GM23338 (cell line): ENCODE measurements around the gene BCL2. TPM values are rescaled to one million over a fixed set of nuclear protein-coding genes. Genes with fewer than 3 reads are reported as not detected.
A peak's percentile ranks its signal among the peaks of the same experiment; 100 is the strongest.

Experiments used
- ATAC-seq: fragments of 200-7000 bp; cut with Tn5 transposase; 3 replicates; pipeline ENCODE4 v1.9.1; 2020
- DNase-seq: peaks from one replicate; pipeline ENCODE4 v3.0.0-alpha.2; 2015; ENCODE audit warnings: low spot score
- H2AFZ ChIP-seq: fragments of 200-600 bp; sonication (generic); 2 replicates; pipeline ENCODE4 v1.8.0; 2016; ENCODE audit warnings: antibody characterized with exemption, mild to moderate bottlenecking, moderate library complexity
- H3F3A ChIP-seq: fragments of 200-600 bp; sonication (generic); replicated peaks from 2 replicates; pipeline ENCODE4 v1.8.0; 2017; ENCODE audit warnings: antibody characterized with exemption, mixed run types, low read depth
- H3K27ac ChIP-seq: fragments of 200-600 bp; sonication (generic); 2 replicates; pipeline ENCODE4 v1.6.1; 2016; ENCODE audit warnings: low read depth
- H3K27me3 ChIP-seq: fragments of 200-600 bp; sonication (generic); 2 replicates; pipeline ENCODE4 v1.8.0; 2016; ENCODE audit warnings: mild to moderate bottlenecking, mixed run types, moderate library complexity; ENCODE audit not compliant: insufficient read depth
- H3K36me3 ChIP-seq: fragments of 200-600 bp; sonication (generic); 2 replicates; pipeline ENCODE4 v1.8.0; 2016; ENCODE audit warnings: mild to moderate bottlenecking; ENCODE audit not compliant: insufficient read depth
- H3K4me1 ChIP-seq: fragments of 200-600 bp; sonication (generic); 2 replicates; pipeline ENCODE4 v1.8.0; 2016; ENCODE audit warnings: mild to moderate bottlenecking, moderate library complexity; ENCODE audit not compliant: insufficient read depth
- H3K4me2 ChIP-seq: fragments of 200-600 bp; sonication (generic); 2 replicates; pipeline ENCODE4 v1.7.1; 2017; ENCODE audit warnings: mixed run types
- H3K4me3 ChIP-seq: fragments of 200-600 bp; sonication (generic); 2 replicates; pipeline ENCODE4 v1.6.1; 2016; ENCODE audit warnings: mixed run types
- H3K79me2 ChIP-seq: fragments of 200-600 bp; sonication (generic); replicated peaks from 2 replicates; pipeline ENCODE4 v1.8.0; 2017; ENCODE audit warnings: mild to moderate bottlenecking; ENCODE audit not compliant: insufficient read depth
- H3K9me2 ChIP-seq: fragments of 200-600 bp; sonication (generic); 2 replicates; pipeline ENCODE4 v1.8.0; 2017; ENCODE audit not compliant: insufficient read depth
- H4K20me1 ChIP-seq: fragments of 200-600 bp; sonication (generic); replicated peaks from 2 replicates; pipeline ENCODE4 v1.8.0; 2017; ENCODE audit warnings: mild to moderate bottlenecking; ENCODE audit not compliant: insufficient read depth
- H3K27ac Mint-ChIP-seq: 2 replicates; pipeline ENCODE4 v1.8.0; 2020; ENCODE audit warnings: inconsistent platforms, mild to moderate bottlenecking, moderate library complexity, mixed read lengths
- H3K27me3 Mint-ChIP-seq: 3 replicates; pipeline ENCODE4 v1.8.0; 2022; ENCODE audit warnings: low read depth, mild to moderate bottlenecking, moderate library complexity, mixed read lengths, inconsistent platforms; ENCODE audit not compliant: insufficient read depth, poor library complexity
- H3K36me3 Mint-ChIP-seq: 3 replicates; pipeline ENCODE4 v1.8.0; 2021; ENCODE audit warnings: low read depth, mild to moderate bottlenecking, inconsistent platforms, moderate library complexity, mixed read lengths
- H3K4me1 Mint-ChIP-seq: 3 replicates; pipeline ENCODE4 v1.8.0; 2020; ENCODE audit warnings: mild to moderate bottlenecking, inconsistent platforms, mixed read lengths
- H3K4me3 Mint-ChIP-seq: 3 replicates; pipeline ENCODE4 v1.8.0; 2021; ENCODE audit warnings: moderate library complexity, mild to moderate bottlenecking, inconsistent platforms, mixed read lengths
- H3K9me3 Mint-ChIP-seq: 3 replicates; pipeline ENCODE4 v1.8.0; 2020; ENCODE audit warnings: moderate library complexity, mild to moderate bottlenecking, inconsistent platforms, mixed read lengths
- CREB1 ChIP-seq: fragments of 250-450 bp; sonication (Bioruptor Pico); IDR thresholded peaks from 2 replicates; pipeline ENCODE4 v1.5.0; 2020; ENCODE audit warnings: low read depth, mild to moderate bottlenecking, moderate library complexity
- CTCF ChIP-seq, 2 experiments: fragments of 200-600 bp in 1 of 2; sonication (generic) in 1 of 2; conservative IDR thresholded peaks; 2 replicates each; pipeline versions ENCODE4 v1.5.1 to v1.6.1; 2016 to 2017; ENCODE audit warnings: antibody characterized with exemption in 2 of 2, low read depth in 2 of 2, mild to moderate bottlenecking in 2 of 2, moderate library complexity in 1 of 2
- ETS1 ChIP-seq: IDR thresholded peaks from 2 replicates; pipeline ENCODE4 v1.6.1; 2016; ENCODE audit warnings: antibody characterized with exemption
- EZH2 ChIP-seq: fragments of 200-600 bp; sonication (generic); IDR thresholded peaks from one replicate; pipeline ENCODE4 v1.8.0; 2017; ENCODE audit warnings: antibody characterized with exemption, mild to moderate bottlenecking, low read depth; ENCODE audit not compliant: unreplicated experiment
- JUNB ChIP-seq: IDR thresholded peaks from one replicate; pipeline ENCODE4 v1.6.1; 2016; ENCODE audit warnings: antibody characterized with exemption; ENCODE audit not compliant: unreplicated experiment
- NANOG ChIP-seq: IDR thresholded peaks from 2 replicates; pipeline ENCODE4 v1.6.1; 2016; ENCODE audit warnings: antibody characterized with exemption, borderline replicate concordance
- POLR2AphosphoS5 ChIP-seq: IDR thresholded peaks from 2 replicates; pipeline ENCODE4 v1.6.1; 2016; ENCODE audit warnings: antibody characterized with exemption, low read depth
- REST ChIP-seq: IDR thresholded peaks from one replicate; pipeline ENCODE4 v1.6.1; 2018; ENCODE audit warnings: antibody characterized with exemption; ENCODE audit not compliant: unreplicated experiment
- ZNF462 ChIP-seq: fragments of 250-450 bp; sonication (Bioruptor Pico); IDR thresholded peaks from 2 replicates; pipeline ENCODE4 v1.5.0; 2020; ENCODE audit warnings: mild to moderate bottlenecking, moderate library complexity
- polyA plus RNA-seq: library from polyadenylated mRNA; unstranded; fragments of >200 nt; fragmentation: Nextera tagmentation; extraction: Ambion mirVana; gene quantifications from 2 replicates; pipeline ENCODE4 v1.2.1, GENCODE V29; 2016
- total RNA-seq: library from RNA; depleted of rRNA; stranded (reverse); fragments of >200 nt; shearing (Covaris generic); gene quantifications from 2 replicates; pipeline ENCODE4 v1.2.3, GENCODE V29; 2014

Gene BCL2
- total and polyA plus RNA-seq, 2 experiments from 2014 or later, result 1.2 to 4.0 TPM

- Mint-ChIP-seq H3K4me3 (no peak overlapping the region), H3K36me3 (no peaks in the 10 kb centered on the region), H3K4me1 (peaks cover 27% of the 10 kb centered on the region), H3K27ac (no peak overlapping the region), H3K9me3 (no peaks in the 10 kb centered on the region), H3K27me3 (peaks cover 2% of the 10 kb centered on the region)
- ATAC-seq (peak; percentile 95), DNase-seq (peak; percentile 59)
- H3K27ac ChIP-seq, result peak overlapping the region; percentile 63
- H3K4me2 ChIP-seq, result peak overlapping the region; percentile 2; the same call in 1 of the 2 replicates
- no peaks in the 10 kb centered on the region for H3K79me2 ChIP-seq
- H3F3A ChIP-seq, result no peaks in the 10 kb centered on the region
- no peak overlapping the region for H2AFZ ChIP-seq
- H4K20me1 ChIP-seq, result no peaks in the 10 kb centered on the region
- peaks cover 25% of the 10 kb centered on the region for H3K4me1 ChIP-seq
- no peaks in the 10 kb centered on the region for H3K27me3 ChIP-seq
- no peaks in the 10 kb centered on the region for H3K36me3 ChIP-seq
- H3K9me2 ChIP-seq, result no peaks in the 10 kb centered on the region
- TF ChIP-seq CREB1 (CRISPR knock-in tag) (no peak), ETS1 (no peak), JUNB (no peak), EZH2 (no peak), CTCF (conservative IDR thresholded peaks at IDR 0.05; ENCODE audit: low read depth in 2 of 2) (no peak), ZNF462 (CRISPR knock-in tag) (no peak), NANOG (no peak), POLR2AphosphoS5 (no peak), REST (no peak)
- no peak overlapping the region for H3K4me3 ChIP-seq
Measured at GRCh38 chr18:63238693-63239075, 80.9 kb downstream of the BCL2 start.
